B cell (primary cell): ENCODE measurements around the gene PAM. TPM values are rescaled to one million over a fixed set of nuclear protein-coding genes. Genes with fewer than 3 reads are reported as not detected.

Experiments
- ATAC-seq: fragments of 200-7000 bp; cut with Tn5 transposase; one replicate; pipeline ENCODE4 v1.10.0; 2021; ENCODE audit warnings: low read depth, mild to moderate bottlenecking, moderate number of reproducible peaks, moderate library complexity
- CTCF ChIA-PET: fragments of 350-600 bp; sonication (Branson Sonifier 250); formaldehyde crosslinking; loops from one replicate; lab custom pipeline; 2021; ENCODE audit warnings: antibody characterized with exemption, inconsistent platforms; lab: Charles Lee
- POLR2A ChIA-PET: fragments of 350-600 bp; sonication (Branson Sonifier 250); formaldehyde crosslinking; loops from one replicate; lab custom pipeline; 2021; ENCODE audit warnings: antibody characterized with exemption; lab: Charles Lee
- DNase-seq: peaks from one replicate; pipeline ENCODE4 v3.0.0; 2013
- H2AFZ ChIP-seq: 2 replicates; pipeline ENCODE4 v1.6.1; 2012; ENCODE audit warnings: mild to moderate bottlenecking, low read depth, low read length; ENCODE audit not compliant: insufficient read depth, poor library complexity, severe bottlenecking
- H3K27ac ChIP-seq, 2 donors: 1 replicate in 1 of 2; 2 replicates in 1 of 2; pipeline ENCODE4 v1.5.1; 2012 to 2013; ENCODE audit warnings: low read length in 2 of 2, mild to moderate bottlenecking in 2 of 2, moderate library complexity in 1 of 2
- H3K27me3 ChIP-seq, 4 experiments: fragments of 200-600 bp in 1 of 4; sonication (generic) in 1 of 4; replicated peaks in 1 of 4; 1 replicate in 2 of 4; 2 replicates in 2 of 4; pipeline versions ENCODE4 v1.6.1 to v1.7.0; 2013 to 2016; ENCODE audit warnings: low read length in 3 of 4, mild to moderate bottlenecking in 2 of 4, mixed read lengths in 1 of 4, moderate library complexity in 1 of 4; ENCODE audit not compliant: insufficient read depth in 4 of 4, control insufficient read depth in 3 of 4; ENCODE audit errors: control extremely low read depth in 1 of 4
- H3K36me3 ChIP-seq, 2 experiments: replicated peaks in 1 of 2; 1 replicate in 1 of 2; 2 replicates in 1 of 2; pipeline versions ENCODE4 v1.6.1 to v1.7.1; 2013; ENCODE audit warnings: low read length in 1 of 2; ENCODE audit not compliant: insufficient read depth in 2 of 2, control insufficient read depth in 1 of 2; ENCODE audit errors: control extremely low read depth in 1 of 2, extremely low read depth in 1 of 2
- H3K4me1 ChIP-seq, 2 donors: fragments of 200-600 bp in 1 of 2; sonication (generic) in 1 of 2; 1 replicate in 1 of 2; 2 replicates in 1 of 2; pipeline versions ENCODE4 v1.5.1 to v1.6.1; 2013 to 2017; ENCODE audit warnings: low read length in 2 of 2; ENCODE audit not compliant: control insufficient read depth in 2 of 2, insufficient read depth in 2 of 2
- H3K4me2 ChIP-seq: replicated peaks from 2 replicates; pipeline ENCODE3; 2012; ENCODE audit warnings: mild to moderate bottlenecking, low read depth, low read length; ENCODE audit not compliant: poor library complexity, severe bottlenecking
- H3K4me3 ChIP-seq, 5 experiments: fragments of 200-600 bp in 1 of 5; sonication (generic) in 1 of 5; 1 replicate in 3 of 5; 2 replicates in 2 of 5; pipeline versions ENCODE4 v1.5.1 to v1.7.0; 2011 to 2016; ENCODE audit warnings: low read length in 4 of 5, mild to moderate bottlenecking in 4 of 5, low read depth in 2 of 5, control low read depth in 1 of 5, moderate library complexity in 1 of 5; ENCODE audit not compliant: insufficient read depth in 1 of 5; ENCODE audit errors: control extremely low read depth in 1 of 5, extremely low read depth in 1 of 5
- H3K79me2 ChIP-seq: fragments of 200-600 bp; sonication (generic); one replicate; pipeline ENCODE4 v1.6.0; 2016; ENCODE audit warnings: low read length; ENCODE audit not compliant: control insufficient read depth, insufficient read depth
- H3K9ac ChIP-seq: fragments of 200-600 bp; sonication (generic); 2 replicates; pipeline ENCODE4 v1.6.1; 2017; ENCODE audit warnings: mild to moderate bottlenecking, low read length, moderate library complexity
- H3K9me3 ChIP-seq, 3 donors: one replicate each; pipeline versions ENCODE4 v1.6.1 to v1.7.1; 2013; ENCODE audit warnings: low read length in 2 of 3; ENCODE audit not compliant: control insufficient read depth in 2 of 3, insufficient read depth in 1 of 3; ENCODE audit errors: control extremely low read depth in 1 of 3
- H4K20me1 ChIP-seq: 2 replicates; pipeline ENCODE4 v1.6.0; 2012; ENCODE audit warnings: mild to moderate bottlenecking, low read length; ENCODE audit not compliant: insufficient read depth, control insufficient read depth, poor library complexity, severe bottlenecking
- H3K27ac Mint-ChIP-seq: one replicate; pipeline ENCODE4 v1.8.0; 2021; ENCODE audit warnings: mixed read lengths
- H3K27me3 Mint-ChIP-seq: one replicate; pipeline ENCODE4 v1.8.0; 2021; ENCODE audit warnings: mixed read lengths
- H3K4me1 Mint-ChIP-seq: one replicate; pipeline ENCODE4 v1.8.0; 2021; ENCODE audit warnings: mixed read lengths
- H3K4me3 Mint-ChIP-seq: one replicate; pipeline ENCODE4 v1.8.0; 2021; ENCODE audit warnings: mixed read lengths
- H3K9me3 Mint-ChIP-seq: one replicate; pipeline ENCODE4 v1.8.0; 2022; ENCODE audit warnings: mixed read lengths; ENCODE audit not compliant: insufficient read depth
- CTCF ChIP-seq: fragments of 200-600 bp; IDR thresholded peaks from one replicate; pipeline ENCODE4 v1.8.0; 2022; ENCODE audit warnings: antibody characterized with exemption, mild to moderate bottlenecking
- EZH2 ChIP-seq: IDR thresholded peaks from 2 replicates; pipeline ENCODE4 v1.6.1; 2012; ENCODE audit warnings: borderline replicate concordance, low read depth, mild to moderate bottlenecking, moderate library complexity, low read length; ENCODE audit not compliant: insufficient read depth, poor library complexity, severe bottlenecking
- WGBS: methylation state at CpG from one replicate; pipeline ENCODE4 v1.1.5; 2013; ENCODE audit warnings: missing lambda C conversion rate; ENCODE audit not compliant: insufficient coverage; 5-methylcytosine and 5-hydroxymethylcytosine counted together
- intact Hi-C: fragments of 100-400 bp; cut with micrococcal nuclease; formaldehyde crosslinking; loops from one replicate; pipeline ENCODE4 v1.10.0; 2022
- polyA plus RNA-seq: library from polyadenylated mRNA; depleted of rRNA; stranded (reverse); fragments of >200 nt; gene quantifications from 2 replicates; pipeline ENCODE4 v1.2.3, GENCODE V29; 2012
- total RNA-seq, 2 donors: library from RNA; stranded (reverse); fragments of 120-200 nt in 1 of 2; gene quantifications; 1 replicate in 1 of 2; 2 replicates in 1 of 2; pipeline versions ENCODE4 v1.2.3 to v1.2.4, GENCODE V29; 2013 to 2022

PAM gene
- total and polyA plus RNA-seq, 2 donors (not counting 1 experiment from before 2014, with no cell fraction given), result 1.00 to 34.8 TPM

- Histone ChIP-seq H3K79me2 (no peaks in the 10 kb centered on the region), H2AFZ (no peak overlapping the region), H3K4me3 (no peak overlapping the region), H3K36me3 (no peaks in the 10 kb centered on the region), H4K20me1 (no peaks in the 10 kb centered on the region), H3K4me2 (no peak overlapping the region), H3K9me3 (no peaks in the 10 kb centered on the region), H3K27me3 (no peaks in the 10 kb centered on the region), H3K27ac (no peak overlapping the region), H3K9ac (no peak overlapping the region), H3K4me1 (no peaks in the 10 kb centered on the region)
- Mint-ChIP-seq H3K27me3 (no peaks in the 10 kb centered on the region), H3K4me3 (no peak overlapping the region), H3K4me1 (peaks cover 5% of the 10 kb centered on the region), H3K27ac (no peak overlapping the region), H3K9me3 (no peaks in the 10 kb centered on the region)
- TF ChIP-seq CTCF, result no peak
- TF ChIP-seq EZH2, result no peak
- no CpG with 5 or more reads among the region's 2 CpGs for WGBS
- ATAC-seq (no peak), DNase-seq (no peak)
- POLR2A ChIA-PET, result no interaction called here
- CTCF ChIA-PET, result no interaction called here
- intact Hi-C loops, result no loop called here
These were observed 41.4 kb downstream of the PAM start for GRCh38 chr5:102796498-102796897.

- Histone ChIP-seq H3K4me2 (no peak overlapping the region), H3K4me3 (no peak overlapping the region), H3K27me3 (no peaks in the 10 kb centered on the region), H3K4me1 (no peaks in the 10 kb centered on the region), H3K36me3 (no peaks in the 10 kb centered on the region), H3K79me2 (no peaks in the 10 kb centered on the region), H3K9ac (no peak overlapping the region), H3K9me3 (no peaks in the 10 kb centered on the region), H2AFZ (no peak overlapping the region), H4K20me1 (no peaks in the 10 kb centered on the region), H3K27ac (no peak overlapping the region)
- Mint-ChIP-seq H3K9me3 (no peaks in the 10 kb centered on the region), H3K27me3 (no peaks in the 10 kb centered on the region), H3K4me3 (no peak overlapping the region), H3K4me1 (peaks cover 10% of the 10 kb centered on the region), H3K27ac (no peak overlapping the region)
- no CpG with 5 or more reads among the region's 1 CpG for WGBS
- intact Hi-C loops, result no loop called here
- TF ChIP-seq EZH2 (no peak), CTCF (no peak)
- ChIA-PET CTCF (no interaction called here), POLR2A (no interaction called here)
- DNase-seq (no peak), ATAC-seq (no peak)
These were observed 42.3 kb downstream of the PAM start for GRCh38 chr5:102797322-102797884.
